SK-N-SH (cell line): Measurements from ENCODE around the gene RAD51B. TPM values are rescaled to one million over a fixed set of nuclear protein-coding genes. Genes with fewer than 3 reads are reported as not detected.
A peak's percentile ranks its signal among the peaks of the same experiment; 100 is the strongest.

Experiments
- CTCF ChIA-PET: fragments of 300-600, 350-600 bp; formaldehyde crosslinking; extraction: SDS; loops from one replicate; lab custom pipeline; 2021; lab: Yijun Ruan, JAX
- POLR2A ChIA-PET: fragments of 350-600 bp; sonication (Branson Sonifier 250); formaldehyde crosslinking; extraction: SDS; loops from one replicate; lab custom pipeline; 2020; ENCODE audit warnings: antibody characterized with exemption, inconsistent platforms; lab: Yijun Ruan, JAX
- DNase-seq: peaks from one replicate; pipeline ENCODE4 v3.0.0; 2012
- H2AFZ ChIP-seq: fragments of 200-600 bp; sonication (generic); 2 replicates; pipeline ENCODE4 v1.8.1; 2016; ENCODE audit warnings: antibody characterized with exemption, mild to moderate bottlenecking, low read depth
- H3F3A ChIP-seq: fragments of 200-600 bp; sonication (generic); replicated peaks from 2 replicates; pipeline ENCODE3; 2016; ENCODE audit warnings: antibody characterized with exemption, mild to moderate bottlenecking; ENCODE audit not compliant: insufficient read depth
- H3K27ac ChIP-seq, 2 experiments: fragments of 200-500 bp in 1 of 2; fragments of 200-600 bp in 1 of 2; sonication (Bioruptor generic) in 1 of 2; sonication (generic), shearing (Covaris generic) in 1 of 2; 2 replicates each; pipeline versions ENCODE4 v1.5.1 to v1.6.1; 2014 to 2016; ENCODE audit warnings: low read depth in 2 of 2, inconsistent platforms in 1 of 2, low read length in 1 of 2, mild to moderate bottlenecking in 1 of 2, mixed read lengths in 1 of 2
- H3K27me3 ChIP-seq: fragments of 200-600 bp; sonication (generic), shearing (Covaris generic); 2 replicates; pipeline ENCODE4 v1.6.1; 2016; ENCODE audit warnings: mixed run types; ENCODE audit not compliant: insufficient read depth
- H3K36me3 ChIP-seq, 2 experiments: fragments of 200-500 bp in 1 of 2; fragments of 200-600 bp in 1 of 2; sonication (Bioruptor generic) in 1 of 2; sonication (generic) in 1 of 2; replicated peaks in 1 of 2; 2 replicates each; pipeline versions ENCODE3 to v1.5.1; 2014 to 2016; ENCODE audit warnings: low read length in 1 of 2, mild to moderate bottlenecking in 1 of 2; ENCODE audit not compliant: insufficient read depth in 2 of 2, control insufficient read depth in 1 of 2
- H3K4me1 ChIP-seq, 2 experiments: fragments of 200-500 bp in 1 of 2; fragments of 200-600 bp in 1 of 2; sonication (Bioruptor generic) in 1 of 2; sonication (generic), shearing (Covaris generic) in 1 of 2; 2 replicates each; pipeline versions ENCODE4 v1.5.1 to v1.6.1; 2014 to 2016; ENCODE audit warnings: low read depth in 1 of 2, low read length in 1 of 2, mixed run types in 1 of 2; ENCODE audit not compliant: insufficient read depth in 2 of 2, control insufficient read depth in 1 of 2
- H3K4me2 ChIP-seq: fragments of 200-600 bp; sonication (generic), shearing (Covaris generic); 2 replicates; pipeline ENCODE4 v1.6.1; 2017; ENCODE audit warnings: mixed run types
- H3K4me3 ChIP-seq, 2 experiments: fragments of 200-500 bp in 1 of 2; fragments of 200-600 bp in 1 of 2; sonication (Bioruptor generic) in 1 of 2; sonication (generic), shearing (Covaris generic) in 1 of 2; 2 replicates each; pipeline versions ENCODE4 v1.5.1 to v1.8.1; 2014 to 2016; ENCODE audit warnings: low read depth in 2 of 2, inconsistent platforms in 1 of 2, low read length in 1 of 2, mild to moderate bottlenecking in 1 of 2, mixed read lengths in 1 of 2, moderate library complexity in 1 of 2
- H3K79me2 ChIP-seq: fragments of 200-600 bp; sonication (generic); 2 replicates; pipeline ENCODE4 v1.8.1; 2017; ENCODE audit warnings: mild to moderate bottlenecking; ENCODE audit not compliant: insufficient read depth
- H3K9ac ChIP-seq: fragments of 200-600 bp; sonication (generic); 2 replicates; pipeline ENCODE4 v1.6.1; 2017; ENCODE audit warnings: mixed run types
- H3K9me2 ChIP-seq: fragments of 200-600 bp; sonication (generic); 2 replicates; pipeline ENCODE4 v1.6.1; 2017; ENCODE audit warnings: mixed run types
- H3K9me3 ChIP-seq: fragments of 200-600 bp; sonication (generic); 2 replicates; pipeline ENCODE4 v1.6.1; 2017; ENCODE audit warnings: mixed run types, mild to moderate bottlenecking, moderate library complexity
- H4K20me1 ChIP-seq: fragments of 200-600 bp; sonication (generic); 2 replicates; pipeline ENCODE4 v1.6.1; 2017; ENCODE audit warnings: mild to moderate bottlenecking, mixed run types; ENCODE audit not compliant: insufficient read depth
- CTCF ChIP-seq: fragments of 200-600 bp; sonication (generic); IDR thresholded peaks from 2 replicates; pipeline ENCODE4 v1.6.1; 2017; ENCODE audit warnings: antibody characterized with exemption, mild to moderate bottlenecking, moderate library complexity
- ELF1 ChIP-seq: IDR thresholded peaks from 2 replicates; pipeline ENCODE4 v1.4.0; 2012
- EP300 ChIP-seq, 2 experiments: IDR thresholded peaks; 2 replicates each; pipeline versions ENCODE4 v1.4.0 to v1.6.1; 2012; ENCODE audit warnings: borderline replicate concordance in 1 of 2, low read depth in 1 of 2, low read length in 1 of 2
- FOSL2 ChIP-seq: IDR thresholded peaks from 2 replicates; pipeline ENCODE4 v1.4.0; 2012; ENCODE audit warnings: low read depth, mild to moderate bottlenecking, moderate library complexity, borderline replicate concordance
- FOXJ3 ChIP-seq: sonication (generic); formaldehyde crosslinking; IDR thresholded peaks from 2 replicates; pipeline ENCODE4 v1.5.1; 2020; ENCODE audit warnings: mild to moderate bottlenecking, missing genetic modification reagents
- GATA2 ChIP-seq: sonication (generic); formaldehyde crosslinking; IDR thresholded peaks from 2 replicates; pipeline ENCODE4 v1.5.0; 2020; ENCODE audit warnings: mild to moderate bottlenecking, missing genetic modification reagents
- JUND ChIP-seq: IDR thresholded peaks from 2 replicates; pipeline ENCODE4 v1.4.0; 2012
- MEF2A ChIP-seq: IDR thresholded peaks from 2 replicates; pipeline ENCODE4 v1.4.0; 2012; ENCODE audit warnings: low read depth, borderline replicate concordance
- MXI1 ChIP-seq: IDR thresholded peaks from 2 replicates; pipeline ENCODE4 v1.6.1; 2012; ENCODE audit warnings: mild to moderate bottlenecking, low read depth, low read length, improper control_type of control experiment
- NFIC ChIP-seq: IDR thresholded peaks from 2 replicates; pipeline ENCODE4 v1.4.0; 2012; ENCODE audit warnings: borderline replicate concordance
- RAD21 ChIP-seq: IDR thresholded peaks from 2 replicates; pipeline ENCODE4 v1.6.1; 2012; ENCODE audit warnings: mild to moderate bottlenecking, low read length
- RCOR1 ChIP-seq: fragments of 150-350 bp; IDR thresholded peaks from 2 replicates; pipeline ENCODE4 v1.6.1; 2017; ENCODE audit warnings: antibody characterized with exemption, low read length
- RXRA ChIP-seq: IDR thresholded peaks from 2 replicates; pipeline ENCODE4 v1.4.0; 2012; ENCODE audit warnings: low read depth, mild to moderate bottlenecking, borderline replicate concordance
- SIN3A ChIP-seq: IDR thresholded peaks from 2 replicates; pipeline ENCODE4 v1.6.1; 2012; ENCODE audit warnings: low read depth, mild to moderate bottlenecking, low read length, moderate library complexity, borderline replicate concordance
- SMC3 ChIP-seq: IDR thresholded peaks from 2 replicates; pipeline ENCODE4 v1.6.1; 2012; ENCODE audit warnings: low read depth, low read length, improper control_type of control experiment
- TAF1 ChIP-seq: IDR thresholded peaks from 2 replicates; pipeline ENCODE4 v1.6.1; 2012; ENCODE audit warnings: low read depth, mild to moderate bottlenecking, low read length, moderate library complexity, borderline replicate concordance
- TCF12 ChIP-seq: IDR thresholded peaks from 2 replicates; pipeline ENCODE4 v1.4.0; 2012
- TEAD4 ChIP-seq: IDR thresholded peaks from 2 replicates; pipeline ENCODE4 v1.4.0; 2012; ENCODE audit warnings: mild to moderate bottlenecking, borderline replicate concordance; ENCODE audit not compliant: insufficient read depth
- USF2 ChIP-seq: fragments of 150-350 bp; IDR thresholded peaks from 2 replicates; pipeline ENCODE4 v1.6.1; 2017; ENCODE audit warnings: antibody characterized with exemption, low read length, low read depth, borderline replicate concordance
- YY1 ChIP-seq: IDR thresholded peaks from 2 replicates; pipeline ENCODE4 v1.4.0; 2012; ENCODE audit warnings: low read depth, mild to moderate bottlenecking
- WGBS: methylation state at CpG from one replicate; pipeline ENCODE4 v1.1.6; 2017; ENCODE audit warnings: low lambda C conversion rate; 5-methylcytosine and 5-hydroxymethylcytosine counted together
- polyA plus RNA-seq, 3 experiments: library from polyadenylated mRNA; depleted of rRNA; stranded (reverse); fragments of >200 nt; gene quantifications; 2 replicates each; pipeline ENCODE4 v1.2.3, GENCODE V29; 2012
- TF ChIP-seq, protein P1 (sequence below): fragments of 150-350 bp; IDR thresholded peaks from 2 replicates; pipeline ENCODE4 v1.6.1; 2016; ENCODE audit warnings: mild to moderate bottlenecking, low read depth, low read length
- TF ChIP-seq, protein P2 (sequence below): IDR thresholded peaks from 2 replicates; pipeline ENCODE4; 2012

RAD51B gene
- polyA plus RNA-seq, 1 of the 3 experiments (the other 2 are of a cell fraction): 6.0 TPM

DNA sequence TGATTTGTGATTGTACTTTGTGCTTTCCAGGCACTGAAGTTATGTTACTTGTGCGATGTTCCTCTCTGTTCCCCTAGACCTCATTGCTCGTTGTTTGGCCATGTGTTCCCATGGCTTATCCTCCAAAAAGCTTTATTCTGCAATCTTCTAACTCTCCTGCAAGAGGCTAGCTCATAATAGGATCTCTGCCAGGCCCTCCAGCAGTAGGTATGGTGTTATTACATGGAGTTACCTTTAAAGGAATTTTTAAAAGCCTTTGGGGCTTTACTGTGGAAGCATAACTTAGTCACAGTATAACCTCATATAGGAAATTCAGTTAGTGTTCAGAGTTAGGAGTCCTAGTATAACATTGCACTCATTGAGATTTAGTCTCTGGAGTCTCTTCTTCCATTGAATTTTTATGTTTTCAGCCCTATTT, 292.3 kb downstream of the RAD51B start:
- no peaks in the 10 kb centered on the region for H3K9me3 ChIP-seq
- DNase-seq: no peak
- H4K20me1 ChIP-seq: no peaks in the 10 kb centered on the region
- POLR2A ChIA-PET: no interaction called here
- no peaks in the 10 kb centered on the region for H3K9me2 ChIP-seq
- WGBS: 96% methylated on average over 2 of the region's 2 CpGs
- CTCF ChIA-PET: interaction anchor here (1.6 kb wide), 1 partner anchor 22 kb away, joined by 3 read pairs; no protein-coding TSS in a partner anchor
- H3K4me3 ChIP-seq: no peak overlapping the region
- no peak for TF ChIP-seq YY1
- no peak for TF ChIP-seq MXI1
- no peak for TF ChIP-seq TAF1
- TF ChIP-seq MEF2A: no peak
- TF ChIP-seq, protein P1, sequence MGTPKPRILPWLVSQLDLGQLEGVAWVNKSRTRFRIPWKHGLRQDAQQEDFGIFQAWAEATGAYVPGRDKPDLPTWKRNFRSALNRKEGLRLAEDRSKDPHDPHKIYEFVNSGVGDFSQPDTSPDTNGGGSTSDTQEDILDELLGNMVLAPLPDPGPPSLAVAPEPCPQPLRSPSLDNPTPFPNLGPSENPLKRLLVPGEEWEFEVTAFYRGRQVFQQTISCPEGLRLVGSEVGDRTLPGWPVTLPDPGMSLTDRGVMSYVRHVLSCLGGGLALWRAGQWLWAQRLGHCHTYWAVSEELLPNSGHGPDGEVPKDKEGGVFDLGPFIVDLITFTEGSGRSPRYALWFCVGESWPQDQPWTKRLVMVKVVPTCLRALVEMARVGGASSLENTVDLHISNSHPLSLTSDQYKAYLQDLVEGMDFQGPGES: no peak
- no peak for TF ChIP-seq TEAD4
- no peak for TF ChIP-seq EP300 (IDR thresholded peaks at IDR 0.05; ENCODE audit: borderline replicate concordance in 1 of 2, low read depth in 1 of 2, low read length in 1 of 2)
- TF ChIP-seq USF2: no peak
- TF ChIP-seq, protein P2, sequence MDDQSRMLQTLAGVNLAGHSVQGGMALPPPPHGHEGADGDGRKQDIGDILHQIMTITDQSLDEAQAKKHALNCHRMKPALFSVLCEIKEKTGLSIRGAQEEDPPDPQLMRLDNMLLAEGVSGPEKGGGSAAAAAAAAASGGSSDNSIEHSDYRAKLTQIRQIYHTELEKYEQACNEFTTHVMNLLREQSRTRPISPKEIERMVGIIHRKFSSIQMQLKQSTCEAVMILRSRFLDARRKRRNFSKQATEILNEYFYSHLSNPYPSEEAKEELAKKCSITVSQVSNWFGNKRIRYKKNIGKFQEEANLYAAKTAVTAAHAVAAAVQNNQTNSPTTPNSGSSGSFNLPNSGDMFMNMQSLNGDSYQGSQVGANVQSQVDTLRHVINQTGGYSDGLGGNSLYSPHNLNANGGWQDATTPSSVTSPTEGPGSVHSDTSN: no peak
- no peak for TF ChIP-seq CTCF
- no peak for TF ChIP-seq RCOR1
- H3K4me1 ChIP-seq: peaks cover 9 to 30% of the 10 kb centered on the region in 2 experiments
- H3K79me2 ChIP-seq: no peaks in the 10 kb centered on the region
- no peaks in the 10 kb centered on the region for H3K36me3 ChIP-seq
- no peak overlapping the region for H3K4me2 ChIP-seq
- no peak overlapping the region for H2AFZ ChIP-seq
- no peak overlapping the region for H3K9ac ChIP-seq
- peak overlapping the region; percentile 71 to 93; a peak in 3 of 4 replicates for H3K27ac ChIP-seq
- no peaks in the 10 kb centered on the region for H3K27me3 ChIP-seq
- H3F3A ChIP-seq: no peaks in the 10 kb centered on the region

GRCh38 chr14:68112442-68112841, 292.9 kb downstream of the RAD51B start:
- Histone ChIP-seq H3K4me3 (no peak overlapping the region), H3K79me2 (no peaks in the 10 kb centered on the region), H3K9me3 (no peaks in the 10 kb centered on the region), H3K4me2 (no peak overlapping the region), H4K20me1 (no peaks in the 10 kb centered on the region), H3F3A (no peaks in the 10 kb centered on the region), H3K36me3 (no peaks in the 10 kb centered on the region), H3K9me2 (no peaks in the 10 kb centered on the region), H3K27me3 (no peaks in the 10 kb centered on the region), H3K9ac (no peak overlapping the region), H3K27ac (peak overlapping the region in 1 of 2 experiments; percentile 93; a peak in 2 of 4 replicates), H3K4me1 (peaks cover 9 to 30% of the 10 kb centered on the region in 2 experiments), H2AFZ (no peak overlapping the region)
- TF ChIP-seq RAD21: no peak
- no peak for TF ChIP-seq SMC3
- TF ChIP-seq ELF1: no peak
- no peak for TF ChIP-seq YY1
- TF ChIP-seq FOSL2: no peak
- TF ChIP-seq SIN3A: no peak
- TF ChIP-seq GATA2 (CRISPR knock-in tag): no peak
- no peak for TF ChIP-seq TAF1
- no peak for TF ChIP-seq TCF12
- no peak for TF ChIP-seq RXRA
- TF ChIP-seq FOXJ3 (CRISPR knock-in tag): no peak
- no peak for TF ChIP-seq JUND
- no peak for TF ChIP-seq NFIC
- TF ChIP-seq, protein P1: no peak
- ChIA-PET CTCF (interaction anchor here (0.7 to 1.6 kb wide), 3 partner anchors 8 to 22 kb away, joined by 3 read pairs; no protein-coding TSS in a partner anchor), POLR2A (no interaction called here)
- WGBS: 96% methylated on average over 1 of the region's 1 CpG
- no peak for DNase-seq
